H9 (cell line): ENCODE measurements around the gene TRIO. TPM values are rescaled to one million over a fixed set of nuclear protein-coding genes. Genes with fewer than 3 reads are reported as not detected.

Experiments
- DNase-seq: peaks from one replicate; pipeline ENCODE4 v3.0.0-alpha.2; 2017
- H2AFZ ChIP-seq: one replicate; pipeline ENCODE4 v1.6.1; 2013; ENCODE audit warnings: mild to moderate bottlenecking, low read length, control low read depth, moderate library complexity
- H2AK5ac ChIP-seq: 2 replicates; pipeline ENCODE4 v1.6.1; 2013; ENCODE audit warnings: low read length, control low read depth, mixed read lengths; ENCODE audit not compliant: insufficient read length
- H2BK120ac ChIP-seq: one replicate; pipeline ENCODE4 v1.6.1; 2013; ENCODE audit warnings: low read depth, mild to moderate bottlenecking, low read length, control low read depth, inconsistent platforms; ENCODE audit not compliant: poor library complexity, severe bottlenecking
- H2BK12ac ChIP-seq: 2 replicates; pipeline ENCODE4 v1.6.1; 2013; ENCODE audit warnings: low read length, control low read depth, mixed read lengths, low read depth; ENCODE audit not compliant: insufficient read length
- H2BK15ac ChIP-seq: 2 replicates; pipeline ENCODE4 v1.6.1; 2013; ENCODE audit warnings: low read depth, low read length, control low read depth
- H2BK20ac ChIP-seq: one replicate; pipeline ENCODE4 v1.6.1; 2013; ENCODE audit warnings: low read depth, mild to moderate bottlenecking, low read length, control low read depth, inconsistent platforms; ENCODE audit not compliant: poor library complexity, severe bottlenecking
- H2BK5ac ChIP-seq: 2 replicates; pipeline ENCODE4 v1.6.1; 2013; ENCODE audit warnings: low read length, control low read depth, mixed read lengths; ENCODE audit not compliant: insufficient read length
- H3K14ac ChIP-seq: 2 replicates; pipeline ENCODE4 v1.6.1; 2013; ENCODE audit warnings: low read length, control low read depth; ENCODE audit not compliant: insufficient read depth
- H3K18ac ChIP-seq: 2 replicates; pipeline ENCODE4 v1.6.1; 2013; ENCODE audit warnings: low read depth, mild to moderate bottlenecking, mixed read lengths, low read length, control low read depth; ENCODE audit not compliant: insufficient read length
- H3K23ac ChIP-seq: 2 replicates; pipeline ENCODE4 v1.6.1; 2013; ENCODE audit warnings: low read length, control low read depth, mixed read lengths, low read depth; ENCODE audit not compliant: insufficient read length
- H3K23me2 ChIP-seq: 2 replicates; pipeline ENCODE4 v1.6.1; 2013; ENCODE audit warnings: low read depth, mild to moderate bottlenecking, mixed read lengths, low read length, control low read depth; ENCODE audit not compliant: insufficient read length, poor library complexity, severe bottlenecking
- H3K27ac ChIP-seq: 2 replicates; pipeline ENCODE4 v1.5.1; 2013; ENCODE audit warnings: low read length, control low read depth, mixed read lengths, low read depth; ENCODE audit not compliant: insufficient read length
- H3K27me3 ChIP-seq: 2 replicates; pipeline ENCODE4 v1.6.1; 2013; ENCODE audit warnings: low read length, control low read depth, inconsistent platforms; ENCODE audit not compliant: insufficient read depth
- H3K4ac ChIP-seq: 2 replicates; pipeline ENCODE4 v1.6.1; 2013; ENCODE audit warnings: low read depth, mild to moderate bottlenecking, control low read depth, inconsistent platforms, low read length, moderate library complexity
- H3K4me1 ChIP-seq: 2 replicates; pipeline ENCODE4 v1.6.1; 2013; ENCODE audit warnings: low read length, control low read depth, inconsistent platforms; ENCODE audit not compliant: insufficient read depth
- H3K4me2 ChIP-seq: 2 replicates; pipeline ENCODE4 v1.6.1; 2013; ENCODE audit warnings: low read length, control low read depth, mixed read lengths; ENCODE audit not compliant: insufficient read length, insufficient read depth
- H3K56ac ChIP-seq: 2 replicates; pipeline ENCODE4 v1.6.1; 2013; ENCODE audit warnings: low read depth, mild to moderate bottlenecking, mixed read lengths, low read length, control low read depth; ENCODE audit not compliant: insufficient read length
- H3K79me1 ChIP-seq: 2 replicates; pipeline ENCODE4 v1.6.1; 2013; ENCODE audit warnings: low read depth, mild to moderate bottlenecking, moderate library complexity, low read length, control low read depth, inconsistent platforms; ENCODE audit not compliant: insufficient read depth, poor library complexity, severe bottlenecking
- H3K79me2 ChIP-seq: 2 replicates; pipeline ENCODE4 v1.6.1; 2013; ENCODE audit warnings: low read length, control low read depth, inconsistent platforms; ENCODE audit not compliant: insufficient read depth
- H3K9ac ChIP-seq: 2 replicates; pipeline ENCODE4 v1.6.1; 2013; ENCODE audit warnings: low read length, control low read depth, mixed read lengths; ENCODE audit not compliant: insufficient read length; ENCODE audit errors: extremely low read depth
- H3K9me3 ChIP-seq: one replicate; pipeline ENCODE4 v1.6.1; 2013; ENCODE audit warnings: low read depth, low read length, inconsistent platforms; ENCODE audit not compliant: control insufficient read depth
- H3T11ph ChIP-seq: one replicate; pipeline ENCODE4 v1.6.1; 2013; ENCODE audit warnings: mild to moderate bottlenecking, low read length, control low read depth, inconsistent platforms
- H4K20me1 ChIP-seq: one replicate; pipeline ENCODE4 v1.6.1; 2013; ENCODE audit not compliant: control insufficient read depth, insufficient read length, insufficient read depth
- H4K5ac ChIP-seq: 2 replicates; pipeline ENCODE4 v1.6.1; 2013; ENCODE audit warnings: low read depth, mild to moderate bottlenecking, mixed read lengths, low read length, control low read depth; ENCODE audit not compliant: insufficient read length
- H4K8ac ChIP-seq: replicated peaks from 2 replicates; pipeline ENCODE4 v1.6.1; 2013; ENCODE audit warnings: low read length, control low read depth, mixed read lengths, low read depth; ENCODE audit not compliant: insufficient read length
- H4K91ac ChIP-seq: 2 replicates; pipeline ENCODE4 v1.6.1; 2013; ENCODE audit warnings: low read depth, mild to moderate bottlenecking, moderate library complexity, mixed read lengths, low read length, control low read depth; ENCODE audit not compliant: insufficient read length
- H3K27ac Mint-ChIP-seq, 3 experiments: 2 replicates in 2 of 3; 3 replicates in 1 of 3; pipeline ENCODE4 v1.8.0; 2020 to 2021; ENCODE audit warnings: mixed read lengths in 3 of 3, mild to moderate bottlenecking in 1 of 3, moderate library complexity in 1 of 3
- H3K27me3 Mint-ChIP-seq: 2 replicates; pipeline ENCODE4 v1.8.0; 2021; ENCODE audit warnings: low read depth, mild to moderate bottlenecking, moderate library complexity, mixed read lengths
- H3K36me3 Mint-ChIP-seq, 3 experiments: 2 replicates in 2 of 3; 3 replicates in 1 of 3; pipeline ENCODE4 v1.8.0; 2020 to 2021; ENCODE audit warnings: low read depth in 3 of 3, mixed read lengths in 3 of 3; ENCODE audit not compliant: insufficient read depth in 1 of 3
- H3K4me1 Mint-ChIP-seq, 2 experiments: 2 replicates each; pipeline ENCODE4 v1.8.0; 2020; ENCODE audit warnings: mixed read lengths in 2 of 2
- H3K4me3 Mint-ChIP-seq, 2 experiments: 2 replicates in 1 of 2; 3 replicates in 1 of 2; pipeline ENCODE4 v1.8.0; 2020 to 2021; ENCODE audit warnings: mild to moderate bottlenecking in 2 of 2, mixed read lengths in 2 of 2, moderate library complexity in 1 of 2
- H3K9me3 Mint-ChIP-seq, 2 experiments: 2 replicates in 1 of 2; 3 replicates in 1 of 2; pipeline ENCODE4 v1.8.0; 2020; ENCODE audit warnings: mild to moderate bottlenecking in 2 of 2, mixed read lengths in 2 of 2, moderate library complexity in 1 of 2
- WGBS: extraction: QIAGEN DNeasy Blood & Tissue Kit; methylation state at CpG from one replicate; pipeline ENCODE4 v1.1.7; 2013; ENCODE audit warnings: missing lambda C conversion rate, low lambda C conversion rate, mixed read lengths; ENCODE audit not compliant: insufficient read length; ENCODE audit errors: extremely low coverage; 5-methylcytosine and 5-hydroxymethylcytosine counted together
- total RNA-seq: library from RNA; stranded (reverse); gene quantifications from 2 replicates; pipeline ENCODE4 v1.2.1, GENCODE V29; 2021
- TF ChIP-seq, protein P1 (sequence below): fragments of 200-600 bp; sonication (generic); conservative IDR thresholded peaks from 3 replicates; pipeline ENCODE4 v1.8.0; 2021; ENCODE audit warnings: antibody characterized with exemption, mild to moderate bottlenecking

The TRIO gene
- total RNA-seq, 1 experiment from 2014 or later: 87.8 TPM

DNA sequence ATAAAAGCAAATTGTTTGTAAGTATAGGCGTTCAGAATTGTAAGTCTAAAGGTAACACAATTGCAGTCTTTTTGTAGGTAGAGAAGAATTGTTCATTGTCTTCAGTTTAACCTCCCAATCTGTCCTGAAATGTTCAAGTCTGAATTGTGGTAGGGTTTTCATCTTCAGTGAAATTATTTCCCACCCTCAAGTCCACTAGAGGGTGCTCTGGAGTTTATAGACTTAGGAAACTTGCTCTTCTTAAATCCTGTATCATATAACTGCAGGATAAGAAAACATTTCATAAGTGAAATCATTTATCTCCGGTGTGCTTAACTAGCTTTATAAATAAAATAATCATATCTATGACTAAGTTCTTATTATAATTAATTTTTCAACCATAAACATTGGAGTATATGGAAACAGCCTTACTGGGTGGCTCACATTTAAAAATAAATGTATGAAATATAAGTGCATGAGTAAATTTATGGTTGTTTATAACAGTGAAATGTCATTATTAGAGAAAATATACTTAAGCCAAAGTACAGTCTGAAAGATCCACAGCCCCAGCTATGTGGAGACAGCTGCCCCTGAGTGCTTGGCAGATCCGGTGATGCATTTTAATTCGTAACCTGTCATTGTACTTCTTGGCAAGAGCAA is 256.0 kb downstream of the TRIO start:
- Histone ChIP-seq H3K27me3 (no peaks in the 10 kb centered on the region), H2AK5ac (no peak overlapping the region), H3T11ph (no peak overlapping the region), H4K91ac (no peak overlapping the region), H2BK5ac (no peak overlapping the region), H4K20me1 (no peaks in the 10 kb centered on the region), H3K27ac (no peak overlapping the region), H2BK15ac (no peak overlapping the region), H3K79me1 (no peaks in the 10 kb centered on the region), H3K79me2 (no peaks in the 10 kb centered on the region), H2BK20ac (no peak overlapping the region), H4K8ac (no peak overlapping the region), H2BK120ac (no peak overlapping the region), H3K14ac (no peak overlapping the region), H3K23me2 (no peaks in the 10 kb centered on the region), H4K5ac (no peak overlapping the region), H3K9ac (no peak overlapping the region), H2AFZ (no peak overlapping the region), H2BK12ac (no peak overlapping the region), H3K23ac (no peak overlapping the region), H3K4me1 (0 out of 2 replicates have a peak, but pooled peaks cover 3% of the 10 kb centered on the region), H3K56ac (no peak overlapping the region), H3K18ac (no peak overlapping the region), H3K4ac (no peak overlapping the region), H3K4me2 (no peak overlapping the region), H3K9me3 (no peaks in the 10 kb centered on the region)
- no peaks in the 10 kb centered on the region; the same call in 1 of the 2 replicates for H3K27me3 Mint-ChIP-seq
- H3K9me3 Mint-ChIP-seq: peaks cover 0 to 7% of the 10 kb centered on the region in 2 experiments; a peak in 1 of 5 replicates
- peaks cover 33 to 61% (median 44%) of the 10 kb centered on the region in 3 experiments for H3K36me3 Mint-ChIP-seq
- peak overlapping the region in 1 of 3 experiments; percentile 56; a peak in 2 of 7 replicates for H3K27ac Mint-ChIP-seq
- peaks cover 5 to 12% of the 10 kb centered on the region in 2 experiments; a peak in 3 of 4 replicates for H3K4me1 Mint-ChIP-seq
- DNase-seq: no peak
- TF ChIP-seq, protein P1, sequence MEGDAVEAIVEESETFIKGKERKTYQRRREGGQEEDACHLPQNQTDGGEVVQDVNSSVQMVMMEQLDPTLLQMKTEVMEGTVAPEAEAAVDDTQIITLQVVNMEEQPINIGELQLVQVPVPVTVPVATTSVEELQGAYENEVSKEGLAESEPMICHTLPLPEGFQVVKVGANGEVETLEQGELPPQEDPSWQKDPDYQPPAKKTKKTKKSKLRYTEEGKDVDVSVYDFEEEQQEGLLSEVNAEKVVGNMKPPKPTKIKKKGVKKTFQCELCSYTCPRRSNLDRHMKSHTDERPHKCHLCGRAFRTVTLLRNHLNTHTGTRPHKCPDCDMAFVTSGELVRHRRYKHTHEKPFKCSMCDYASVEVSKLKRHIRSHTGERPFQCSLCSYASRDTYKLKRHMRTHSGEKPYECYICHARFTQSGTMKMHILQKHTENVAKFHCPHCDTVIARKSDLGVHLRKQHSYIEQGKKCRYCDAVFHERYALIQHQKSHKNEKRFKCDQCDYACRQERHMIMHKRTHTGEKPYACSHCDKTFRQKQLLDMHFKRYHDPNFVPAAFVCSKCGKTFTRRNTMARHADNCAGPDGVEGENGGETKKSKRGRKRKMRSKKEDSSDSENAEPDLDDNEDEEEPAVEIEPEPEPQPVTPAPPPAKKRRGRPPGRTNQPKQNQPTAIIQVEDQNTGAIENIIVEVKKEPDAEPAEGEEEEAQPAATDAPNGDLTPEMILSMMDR: peak; percentile 79
- WGBS: no CpG with 5 or more reads among the region's 4 CpGs
- no peak overlapping the region for H3K4me3 Mint-ChIP-seq
